ENCODE results near the gene GNPTAB. TPM values are rescaled to one million over a fixed set of nuclear protein-coding genes. Genes with fewer than 3 reads are reported as not detected.

GNPTAB gene
- total RNA-seq, 1 donor from 2014 or later, result 28.2 TPM

- DNase-seq, result no peak
Observed at GRCh38 chr12:101729842-101730241, 100.9 kb downstream of the GNPTAB start.

GRCh38 chr12:101727098-101727497 is 103.7 kb downstream of the GNPTAB start:
- DNase-seq, result no peak

DNA sequence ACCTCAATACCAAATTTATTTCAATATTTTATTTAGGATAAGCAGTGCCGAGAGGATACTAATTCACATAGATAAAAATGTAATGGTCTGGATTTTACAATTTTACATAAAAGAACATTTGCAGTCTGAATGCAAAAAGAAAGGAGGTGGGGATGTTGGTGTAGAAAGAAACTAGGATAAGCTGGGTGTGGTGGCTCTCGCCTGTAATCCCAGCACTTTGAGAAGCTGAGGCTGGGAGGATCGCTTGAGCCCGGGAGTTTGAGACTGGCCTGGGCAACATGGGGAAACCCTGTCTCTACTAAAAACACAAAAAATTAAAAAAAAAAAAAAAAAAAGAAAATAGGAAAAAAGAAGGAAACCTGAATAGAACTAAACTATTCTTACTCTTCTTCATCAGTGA is 108.4 kb downstream of the GNPTAB start:
- no peak for DNase-seq

DNA sequence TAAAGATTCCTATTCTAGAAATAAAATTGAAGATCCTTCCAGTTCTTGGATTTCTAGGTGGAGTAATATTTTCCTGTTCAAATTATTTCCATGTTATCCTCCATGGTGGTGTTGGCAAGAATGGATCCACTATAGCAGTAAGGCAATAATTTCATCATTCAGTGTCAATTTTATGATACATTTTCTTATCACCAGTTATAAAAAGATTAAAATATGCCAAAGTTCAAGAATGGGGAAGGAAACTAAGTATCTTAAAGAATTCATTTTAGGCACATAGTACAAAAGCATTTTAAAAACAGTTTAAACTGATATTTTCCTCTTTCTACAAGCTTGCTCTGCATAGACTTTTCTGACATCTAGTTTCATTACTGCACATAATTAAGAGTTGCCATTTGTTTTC is 110.6 kb downstream of the GNPTAB start:
- no peak for DNase-seq

DNA sequence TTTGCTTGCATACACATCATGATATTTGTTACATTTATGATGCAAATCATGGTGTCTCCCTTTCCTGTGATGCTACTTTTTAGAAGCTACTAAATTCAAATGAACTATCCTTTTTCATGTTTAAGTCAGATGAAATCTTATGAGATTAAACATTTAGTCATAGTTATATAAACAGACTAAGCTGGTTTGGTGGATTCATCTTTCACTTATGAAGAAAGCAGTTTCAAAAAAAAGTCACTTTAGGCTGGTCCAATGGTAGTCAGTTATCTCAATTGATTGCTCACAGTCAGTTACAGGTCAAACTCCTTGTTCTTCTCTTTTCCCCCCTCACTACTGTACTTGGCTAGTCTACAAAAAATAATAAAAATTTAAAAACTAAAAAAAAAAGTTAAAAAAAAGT is 111.2 kb downstream of the GNPTAB start:
- no peak for DNase-seq

DNA sequence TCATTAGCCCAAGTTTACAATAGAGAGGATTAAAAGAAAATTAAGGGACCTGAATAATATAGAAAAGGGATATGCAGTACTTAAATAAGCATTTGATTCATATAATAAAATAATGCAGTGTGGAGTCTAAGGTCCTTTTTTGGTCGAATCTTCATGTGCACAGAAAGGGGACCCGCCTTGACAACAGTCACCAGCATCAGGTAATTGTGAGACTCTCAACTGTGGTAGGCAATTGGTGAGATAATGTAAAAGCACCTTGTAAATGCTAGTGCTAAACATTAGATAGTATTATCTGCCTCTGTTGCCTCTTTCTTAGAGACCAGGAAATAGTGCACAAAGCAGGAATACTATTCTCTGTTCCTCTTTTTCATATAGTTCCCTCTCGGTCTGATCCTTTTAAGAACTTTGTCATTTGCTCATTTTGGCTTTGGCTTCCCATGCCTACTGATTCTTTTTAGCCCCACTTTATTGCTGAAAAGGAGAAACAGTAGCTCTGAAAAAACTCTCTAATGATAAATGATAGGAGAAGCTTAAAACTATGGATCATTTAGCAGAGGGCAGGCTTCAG is 115.8 kb downstream of the GNPTAB start:
- no peak for DNase-seq

DNA sequence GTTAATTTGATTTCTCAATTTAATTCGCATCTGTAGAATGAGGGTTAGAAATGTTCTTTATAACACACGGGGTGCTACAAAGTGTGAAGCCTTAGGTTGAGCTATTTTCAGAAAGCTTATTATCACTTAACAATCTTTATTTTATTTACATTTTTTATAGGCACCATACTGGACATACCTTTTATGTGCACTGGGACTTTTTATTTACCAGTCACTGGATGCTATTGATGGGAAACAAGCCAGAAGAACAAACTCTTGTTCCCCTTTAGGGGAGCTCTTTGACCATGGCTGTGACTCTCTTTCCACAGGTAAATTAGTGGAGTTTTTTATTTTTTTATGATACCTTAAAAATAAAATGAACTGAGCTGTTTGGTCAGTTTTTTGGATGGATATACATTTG is 116.8 kb downstream of the GNPTAB start:
- DNase-seq, result no peak

- peak; percentile 2 for DNase-seq
Observed at GRCh38 chr12:101713059-101713682, 117.6 kb downstream of the GNPTAB start.

- DNase-seq, result no peak
Observed at GRCh38 chr12:101710288-101710687, 120.5 kb downstream of the GNPTAB start.

DNA sequence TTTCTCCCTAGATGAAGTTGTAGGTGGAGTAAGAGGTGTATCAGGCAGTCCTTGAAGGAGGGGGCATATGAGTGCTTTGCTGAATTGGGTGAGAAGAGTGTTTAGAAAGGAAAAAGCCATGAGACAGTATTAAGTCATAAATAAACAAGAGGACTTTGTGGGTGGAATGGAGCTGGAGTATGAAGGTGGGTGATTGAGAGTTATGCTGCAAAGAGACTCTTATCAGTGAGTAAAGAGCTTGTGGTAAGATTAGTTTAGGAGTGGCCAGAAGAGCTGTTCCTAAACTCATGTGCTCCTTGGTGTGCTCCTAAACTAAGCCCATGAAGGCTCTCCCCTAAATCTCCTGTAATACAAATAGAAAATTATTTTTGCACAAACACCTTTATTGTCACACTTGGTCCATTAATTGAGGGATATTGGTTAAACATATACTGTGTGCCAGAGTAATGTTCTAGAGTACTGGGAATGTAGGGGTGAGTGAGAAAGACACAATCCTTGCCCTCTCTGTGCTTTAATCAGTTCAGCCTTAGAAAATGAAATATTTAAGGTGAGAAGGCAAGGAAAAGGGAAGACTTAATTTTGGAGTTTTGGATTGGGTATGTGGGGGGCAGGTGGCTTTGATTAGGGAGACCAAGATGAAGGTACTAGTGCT is 123.5 kb downstream of the GNPTAB start:
- no peak for DNase-seq

- DNase-seq, result no peak
Observed at GRCh38 chr12:101706403-101706802, 124.4 kb downstream of the GNPTAB start.

DNA sequence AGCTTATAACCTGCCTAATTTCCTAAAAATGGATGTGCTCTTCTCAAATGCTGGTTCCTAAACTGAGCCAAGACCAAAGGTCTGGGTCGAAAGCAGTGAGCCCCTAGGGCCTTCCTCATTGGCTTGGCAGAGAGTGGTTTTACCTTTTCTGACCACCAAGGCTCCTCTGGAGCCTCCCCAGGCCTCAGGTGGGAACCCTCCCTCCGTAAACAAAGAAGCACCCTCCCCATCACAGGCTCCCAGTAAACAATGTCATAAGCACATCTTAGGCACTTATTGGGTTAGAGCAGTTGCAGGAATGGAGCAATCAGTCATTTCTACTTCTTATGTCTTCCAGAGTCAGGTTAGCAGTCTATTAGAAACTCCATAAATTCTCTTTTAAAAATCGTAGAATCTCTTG is 127.3 kb downstream of the GNPTAB start:
- no peak for DNase-seq

DNA sequence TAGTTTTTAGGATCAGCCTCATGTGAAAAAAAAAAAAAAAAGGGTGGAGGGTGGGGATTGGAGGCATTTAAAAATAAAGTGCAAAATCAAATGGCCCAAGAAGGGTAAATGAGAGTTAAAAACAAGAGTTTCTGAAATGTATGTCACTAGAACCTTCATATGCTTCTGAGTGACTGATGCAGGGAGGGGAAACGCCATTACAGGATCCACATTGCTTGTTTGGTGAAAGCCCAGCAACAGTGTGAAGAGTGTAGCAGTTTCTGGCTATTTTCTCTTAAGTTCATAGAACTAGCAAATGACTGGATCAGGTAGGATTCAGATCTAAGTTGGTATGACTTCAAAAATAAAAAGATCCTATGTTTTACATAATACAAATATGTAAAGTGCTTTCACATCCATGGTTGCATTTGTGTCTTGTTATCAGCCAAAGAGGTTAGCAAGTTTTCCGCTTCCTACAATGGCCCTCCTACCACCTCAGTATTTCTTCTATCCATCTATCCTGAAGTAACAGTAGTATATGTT is 130.4 kb downstream of the GNPTAB start:
- no peak for DNase-seq

DNA sequence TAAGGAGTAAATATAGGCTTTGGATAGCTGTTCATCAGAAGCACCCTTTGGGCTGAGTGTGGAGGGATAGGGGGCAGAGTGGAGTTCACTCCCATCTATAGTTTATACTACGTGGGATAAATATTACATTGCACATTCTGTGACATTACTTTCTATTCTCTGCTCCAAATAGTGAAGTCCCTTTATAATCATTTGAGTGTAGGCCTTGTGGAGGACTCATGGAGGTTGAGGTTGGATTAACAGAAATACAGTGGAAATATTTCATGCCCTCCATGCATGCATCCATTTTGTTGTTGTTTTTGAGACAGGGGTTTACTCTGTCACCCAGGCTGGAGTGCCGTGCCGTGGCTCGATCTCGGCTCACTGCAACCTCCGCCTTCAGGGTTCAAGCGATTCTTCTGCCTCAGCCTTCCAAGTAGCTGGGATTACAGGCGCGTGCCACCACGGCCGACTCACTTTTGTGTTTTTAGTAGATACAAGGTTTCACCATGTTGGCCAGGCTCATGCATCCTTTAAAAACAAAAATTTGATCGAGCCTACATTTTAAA is 131.9 kb downstream of the GNPTAB start:
- peak; percentile 38 for DNase-seq

GRCh38 chr12:101697930-101698799 is 132.6 kb downstream of the GNPTAB start:
- peak; percentile 37 for DNase-seq

GRCh38 chr12:101697197-101697929 is 133.4 kb downstream of the GNPTAB start, which contains the start of gene CHPT1:
CHPT1 (plus strand) TSS chr12:101697640; CDS start chr12:101697862, 222 bp downstream.
- peak; percentile 58 for DNase-seq

DNA sequence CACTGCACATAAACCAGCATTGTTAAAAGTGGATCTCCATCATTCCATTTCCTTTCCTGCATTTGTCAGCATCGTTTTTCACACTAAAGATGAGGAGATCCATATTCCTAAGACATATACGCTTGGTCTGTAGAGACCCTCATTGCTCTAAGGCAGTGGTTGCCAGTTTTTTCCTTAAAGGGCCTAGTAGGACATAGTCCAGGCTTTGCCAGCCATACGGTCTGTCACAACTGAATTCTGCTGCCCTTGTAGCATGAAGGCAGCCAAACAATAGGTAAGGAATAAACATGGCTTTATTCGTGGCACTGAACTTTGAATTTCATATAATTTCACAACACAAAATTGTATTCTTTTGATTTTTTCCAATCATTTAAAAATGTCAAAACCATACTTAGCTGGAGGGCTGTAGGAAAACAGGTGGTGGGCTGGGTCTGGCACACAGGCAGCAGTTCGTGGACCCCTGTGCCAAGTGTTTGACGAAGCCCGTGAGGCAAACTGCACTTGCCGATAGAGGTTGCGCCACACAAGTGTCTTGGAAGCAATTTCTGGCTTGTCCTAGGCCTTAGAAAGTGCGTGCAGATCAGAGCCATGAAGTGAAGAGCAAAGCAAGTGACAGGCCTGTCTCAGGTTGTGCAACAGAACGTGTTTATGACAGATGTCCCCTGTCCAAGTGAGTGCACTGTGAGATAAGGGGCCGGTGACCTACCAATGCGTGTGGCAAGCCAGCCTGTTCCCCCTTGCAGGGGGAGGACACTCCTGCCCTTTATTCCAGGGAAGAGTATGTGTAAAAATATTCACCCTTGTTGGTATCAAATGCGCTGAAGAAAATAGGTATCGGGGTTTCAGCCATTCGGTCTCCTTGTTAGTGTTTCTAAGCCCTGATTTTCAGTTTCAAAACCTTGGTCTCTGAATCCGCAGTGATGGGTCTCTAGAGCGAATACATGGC is 134.2 kb downstream of the GNPTAB start:
- peak; percentile 5 for DNase-seq

GRCh38 chr12:101695706-101696105 is 135.1 kb downstream of the GNPTAB start:
- DNase-seq, result no peak

Data from dermis blood vessel endothelial cell (primary cell).